Loucy (cell line): ENCODE results near the gene FES.

Source experiments
- EZH2phosphoT487 ChIP-seq: fragments of 200-600 bp; IDR thresholded peaks from 2 replicates; pipeline ENCODE4 v1.6.1; 2018; ENCODE audit warnings: antibody characterized with exemption, mild to moderate bottlenecking, moderate library complexity, borderline replicate concordance
- TF ChIP-seq, protein P1 (sequence below): fragments of 200-600 bp; sonication (generic); conservative IDR thresholded peaks from 2 replicates; pipeline ENCODE4 v1.5.1; 2014; ENCODE audit warnings: mild to moderate bottlenecking, antibody characterized with exemption, low read length

DNA sequence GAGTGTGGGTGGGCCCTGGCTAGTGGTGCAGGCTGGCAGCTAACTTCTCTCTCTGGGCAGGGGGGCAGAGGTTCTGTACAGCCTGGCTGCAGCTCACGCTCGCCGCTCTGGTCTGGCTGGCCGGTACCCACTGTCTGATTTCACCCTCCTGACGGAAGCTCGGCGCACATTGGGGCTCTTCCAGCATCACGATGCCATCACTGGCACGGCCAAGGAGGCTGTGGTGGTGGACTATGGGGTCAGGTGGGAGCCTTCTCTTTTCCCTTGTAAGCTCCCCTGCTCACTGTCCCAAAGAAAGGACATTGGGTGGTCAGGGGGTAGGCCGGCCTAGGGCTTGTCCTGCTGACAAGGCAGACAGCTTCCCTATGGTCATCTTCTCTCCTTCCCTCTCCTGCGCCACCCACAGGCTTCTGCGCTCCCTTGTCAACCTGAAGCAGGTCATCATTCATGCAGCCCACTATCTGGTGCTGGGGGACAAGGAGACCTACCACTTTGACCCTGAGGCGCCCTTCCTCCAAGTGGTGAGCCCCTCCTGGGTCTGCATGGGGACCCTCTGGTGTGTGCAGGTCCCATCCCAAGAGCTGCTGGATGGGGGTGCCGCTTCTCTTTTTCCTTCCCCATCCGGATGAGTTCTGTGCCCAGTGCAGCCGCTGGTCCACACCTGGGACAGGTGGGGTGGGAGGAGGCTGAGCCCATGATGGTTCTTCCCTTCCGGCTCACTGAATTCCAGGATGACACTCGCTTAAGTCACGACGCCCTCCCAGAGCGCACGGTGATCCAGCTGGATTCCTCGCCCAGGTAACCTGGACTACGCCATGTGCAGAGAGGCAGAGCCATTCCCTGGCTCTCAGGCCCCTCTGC, 26.4 kb downstream of the FES start:
- TF ChIP-seq, protein P1, sequence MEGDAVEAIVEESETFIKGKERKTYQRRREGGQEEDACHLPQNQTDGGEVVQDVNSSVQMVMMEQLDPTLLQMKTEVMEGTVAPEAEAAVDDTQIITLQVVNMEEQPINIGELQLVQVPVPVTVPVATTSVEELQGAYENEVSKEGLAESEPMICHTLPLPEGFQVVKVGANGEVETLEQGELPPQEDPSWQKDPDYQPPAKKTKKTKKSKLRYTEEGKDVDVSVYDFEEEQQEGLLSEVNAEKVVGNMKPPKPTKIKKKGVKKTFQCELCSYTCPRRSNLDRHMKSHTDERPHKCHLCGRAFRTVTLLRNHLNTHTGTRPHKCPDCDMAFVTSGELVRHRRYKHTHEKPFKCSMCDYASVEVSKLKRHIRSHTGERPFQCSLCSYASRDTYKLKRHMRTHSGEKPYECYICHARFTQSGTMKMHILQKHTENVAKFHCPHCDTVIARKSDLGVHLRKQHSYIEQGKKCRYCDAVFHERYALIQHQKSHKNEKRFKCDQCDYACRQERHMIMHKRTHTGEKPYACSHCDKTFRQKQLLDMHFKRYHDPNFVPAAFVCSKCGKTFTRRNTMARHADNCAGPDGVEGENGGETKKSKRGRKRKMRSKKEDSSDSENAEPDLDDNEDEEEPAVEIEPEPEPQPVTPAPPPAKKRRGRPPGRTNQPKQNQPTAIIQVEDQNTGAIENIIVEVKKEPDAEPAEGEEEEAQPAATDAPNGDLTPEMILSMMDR = no peak
- TF ChIP-seq EZH2phosphoT487 = no peak
